Esophagus squamous epithelium (tissue), 4 donors: ENCODE results near the gene CD109.

Source experiments
- POLR2A ChIP-seq, 4 donors: fragments of 450-650 bp; IDR thresholded peaks; one replicate each; pipeline ENCODE4 v1.6.1; 2017; ENCODE audit warnings: antibody characterized with exemption in 4 of 4, mild to moderate bottlenecking in 4 of 4, moderate library complexity in 3 of 4
- TF ChIP-seq, protein P1 (sequence below), 6 experiments: fragments of 450-650 bp in 4 of 6; fragments of 200-600 bp in 2 of 6; sonication (generic) in 2 of 6; IDR thresholded peaks; one replicate each; pipeline ENCODE4 v1.5.1; 2016 to 2019; ENCODE audit warnings: antibody characterized with exemption in 6 of 6, mild to moderate bottlenecking in 4 of 6, moderate library complexity in 4 of 6

DNA sequence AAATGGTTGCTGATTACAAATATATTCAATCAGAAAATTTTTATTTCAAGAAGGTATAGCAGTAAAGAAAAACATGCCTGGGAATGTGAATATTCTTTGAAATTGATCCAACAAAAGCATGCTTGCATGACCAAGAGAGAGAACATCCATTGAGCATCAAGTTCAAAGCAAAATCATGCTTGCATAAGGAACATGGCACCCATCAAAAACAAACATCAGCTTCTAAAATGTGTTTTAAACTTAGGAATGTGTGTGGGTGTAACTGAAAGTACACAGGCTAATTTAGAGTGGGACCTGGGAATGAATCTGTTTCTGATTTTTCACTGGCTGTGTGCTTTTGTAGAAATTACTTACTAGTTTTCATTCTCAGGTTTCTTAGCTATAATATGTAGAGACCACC, 47.8 kb upstream of the CD109 start:
- no peak for TF ChIP-seq POLR2A (IDR thresholded peaks at IDR 0.05)
- TF ChIP-seq, protein P1, sequence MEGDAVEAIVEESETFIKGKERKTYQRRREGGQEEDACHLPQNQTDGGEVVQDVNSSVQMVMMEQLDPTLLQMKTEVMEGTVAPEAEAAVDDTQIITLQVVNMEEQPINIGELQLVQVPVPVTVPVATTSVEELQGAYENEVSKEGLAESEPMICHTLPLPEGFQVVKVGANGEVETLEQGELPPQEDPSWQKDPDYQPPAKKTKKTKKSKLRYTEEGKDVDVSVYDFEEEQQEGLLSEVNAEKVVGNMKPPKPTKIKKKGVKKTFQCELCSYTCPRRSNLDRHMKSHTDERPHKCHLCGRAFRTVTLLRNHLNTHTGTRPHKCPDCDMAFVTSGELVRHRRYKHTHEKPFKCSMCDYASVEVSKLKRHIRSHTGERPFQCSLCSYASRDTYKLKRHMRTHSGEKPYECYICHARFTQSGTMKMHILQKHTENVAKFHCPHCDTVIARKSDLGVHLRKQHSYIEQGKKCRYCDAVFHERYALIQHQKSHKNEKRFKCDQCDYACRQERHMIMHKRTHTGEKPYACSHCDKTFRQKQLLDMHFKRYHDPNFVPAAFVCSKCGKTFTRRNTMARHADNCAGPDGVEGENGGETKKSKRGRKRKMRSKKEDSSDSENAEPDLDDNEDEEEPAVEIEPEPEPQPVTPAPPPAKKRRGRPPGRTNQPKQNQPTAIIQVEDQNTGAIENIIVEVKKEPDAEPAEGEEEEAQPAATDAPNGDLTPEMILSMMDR (IDR thresholded peaks at IDR 0.05): no peak
